Measurements from ENCODE around the gene GGNBP2.

Gene GGNBP2

DNA sequence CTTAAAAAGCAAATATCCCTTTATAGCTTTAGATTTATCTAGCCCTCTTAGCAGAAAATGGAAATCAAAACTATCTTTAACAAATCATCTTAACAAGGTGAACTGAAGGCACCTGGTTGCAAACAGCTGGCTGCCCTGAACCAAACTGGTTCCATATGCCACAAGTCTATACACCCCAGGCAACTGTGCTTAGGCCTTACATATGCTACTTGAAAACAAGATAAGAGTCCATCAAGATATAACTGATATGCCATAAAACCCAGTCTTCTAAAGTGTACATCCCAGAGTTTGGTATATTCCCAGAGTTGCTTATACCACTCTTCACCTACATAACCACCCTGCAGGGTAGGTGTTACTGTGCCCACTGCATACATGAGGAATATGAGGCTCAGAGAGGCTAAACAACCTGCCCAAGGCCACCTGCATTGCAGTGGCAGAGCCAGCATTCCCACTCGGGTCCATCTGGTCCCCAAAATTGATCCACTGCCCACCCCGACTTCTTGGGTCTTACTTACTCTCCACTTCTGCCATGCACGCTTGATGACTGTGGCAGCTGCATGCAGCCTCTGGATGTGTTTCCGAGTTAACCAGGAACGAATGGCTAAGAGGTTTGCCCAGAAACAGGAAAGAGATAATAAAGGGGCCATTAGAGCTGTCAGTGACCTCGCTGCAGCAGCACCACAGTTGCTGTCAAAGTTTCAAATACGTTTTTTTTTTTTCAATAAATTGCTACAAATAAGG is 46.0 kb upstream of the GGNBP2 start:
- Histone ChIP-seq H3K27ac (ENCODE audit: low read depth, low read length) (no peak overlapping the region), H3K79me1 (ENCODE audit: low read length) (no peaks in the 10 kb centered on the region), H3K4me3 (ENCODE audit: low read depth, low read length) (no peak overlapping the region), H3K18ac (ENCODE audit: low read length) (no peak overlapping the region), H3K23ac (ENCODE audit: low read length) (no peak overlapping the region), H3K79me2 (ENCODE audit: control insufficient read depth, insufficient read depth, low read length, poor library complexity) (no peaks in the 10 kb centered on the region), H2BK12ac (ENCODE audit: low read length) (no peak overlapping the region), H3K14ac (ENCODE audit: low read length) (no peak overlapping the region), H2BK5ac (ENCODE audit: low read depth, low read length, poor library complexity) (no peak overlapping the region), H3K27me3 (ENCODE audit: insufficient read depth, low read length) (no peaks in the 10 kb centered on the region), H2AFZ (ENCODE audit: insufficient read depth, low read length, poor library complexity) (no peak overlapping the region), H3K4ac (ENCODE audit: low read depth, low read length) (no peak overlapping the region), H4K91ac (ENCODE audit: low read depth, low read length) (no peak overlapping the region), H2AK5ac (ENCODE audit: low read length) (no peak overlapping the region), H4K12ac (ENCODE audit: low read depth, low read length) (no peak overlapping the region), H3K36me3 (ENCODE audit: control insufficient read depth in 1 of 2, insufficient read depth in 2 of 2, low read length in 2 of 2) (peaks cover 44 to 68% of the 10 kb centered on the region in 2 experiments), H4K8ac (ENCODE audit: low read depth, low read length) (no peak overlapping the region), H3K4me1 (ENCODE audit: control insufficient read depth in 1 of 2, insufficient read depth in 2 of 2, low read length in 2 of 2) (no peaks in the 10 kb centered on the region), H3K9ac (ENCODE audit: low read length) (no peak overlapping the region), H3K4me2 (ENCODE audit: low read length) (no peak overlapping the region), H2BK120ac (ENCODE audit: insufficient read depth, low read length, poor library complexity) (no peak overlapping the region), H3K9me3 (ENCODE audit: insufficient read depth, low read depth, low read length) (no peaks in the 10 kb centered on the region)
- no CpG with 5 or more reads among the region's 7 CpGs for WGBS (ENCODE audit: extremely low coverage, insufficient coverage, insufficient read length)
- DNase-seq = no peak

- no peak overlapping the region for H3K4me2 ChIP-seq (ENCODE audit: low read length)
- no peak overlapping the region for H2BK5ac ChIP-seq (ENCODE audit: low read depth, low read length, poor library complexity)
- no peak overlapping the region for H3K27ac ChIP-seq (ENCODE audit: low read depth, low read length)
These were observed 43.9 kb upstream of the GGNBP2 start for GRCh38 chr17:36500745-36501225.

DNA sequence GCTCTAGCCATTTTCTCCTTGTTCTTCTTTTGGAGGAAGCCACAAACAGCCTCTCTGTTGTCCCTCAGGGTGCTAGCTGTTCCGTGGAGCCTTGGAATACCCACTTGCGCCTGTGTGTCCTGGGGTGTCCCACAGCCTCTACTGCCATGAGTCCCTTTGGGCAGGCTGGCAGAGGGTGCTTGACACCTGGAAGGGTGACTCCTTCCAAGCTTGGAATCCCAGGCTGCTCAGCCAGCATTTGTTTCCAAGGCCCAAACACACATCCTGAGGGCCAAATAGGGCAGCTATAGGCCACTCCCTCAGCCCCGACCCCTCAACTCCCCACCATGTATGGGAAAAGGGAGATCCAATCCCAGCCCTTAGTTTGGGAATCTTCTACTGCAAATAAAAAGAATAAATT is 43.4 kb upstream of the GGNBP2 start:
- H3K4me3 ChIP-seq (ENCODE audit: low read depth, low read length) = no peak overlapping the region
- no peak overlapping the region for H4K12ac ChIP-seq (ENCODE audit: low read depth, low read length)
- no peak for DNase-seq
- H3K14ac ChIP-seq (ENCODE audit: low read length) = no peak overlapping the region
- H2BK5ac ChIP-seq (ENCODE audit: low read depth, low read length, poor library complexity) = no peak overlapping the region
- no peaks in the 10 kb centered on the region for H3K79me1 ChIP-seq (ENCODE audit: low read length)
- no peak overlapping the region for H2AK5ac ChIP-seq (ENCODE audit: low read length)
- H3K79me2 ChIP-seq (ENCODE audit: control insufficient read depth, insufficient read depth, low read length, poor library complexity) = no peaks in the 10 kb centered on the region
- no peak overlapping the region for H2BK120ac ChIP-seq (ENCODE audit: insufficient read depth, low read length, poor library complexity)
- H3K23ac ChIP-seq (ENCODE audit: low read length) = no peak overlapping the region
- no peak overlapping the region for H3K4me2 ChIP-seq (ENCODE audit: low read length)
- H3K9me3 ChIP-seq (ENCODE audit: insufficient read depth, low read depth, low read length) = no peaks in the 10 kb centered on the region
- H4K8ac ChIP-seq (ENCODE audit: low read depth, low read length) = no peak overlapping the region
- no peak overlapping the region for H3K27ac ChIP-seq (ENCODE audit: low read depth, low read length)
- H2BK12ac ChIP-seq (ENCODE audit: low read length) = no peak overlapping the region
- no peak overlapping the region for H2AFZ ChIP-seq (ENCODE audit: insufficient read depth, low read length, poor library complexity)
- H3K4ac ChIP-seq (ENCODE audit: low read depth, low read length) = no peak overlapping the region
- no CpG with 5 or more reads among the region's 3 CpGs for WGBS (ENCODE audit: extremely low coverage, insufficient coverage, insufficient read length)
- no peak overlapping the region for H3K9ac ChIP-seq (ENCODE audit: low read length)
- no peak overlapping the region for H4K91ac ChIP-seq (ENCODE audit: low read depth, low read length)
- H3K4me1 ChIP-seq (ENCODE audit: control insufficient read depth in 1 of 2, insufficient read depth in 2 of 2, low read length in 2 of 2) = no peaks in the 10 kb centered on the region
- no peak overlapping the region for H3K18ac ChIP-seq (ENCODE audit: low read length)
- H3K27me3 ChIP-seq (ENCODE audit: insufficient read depth, low read length) = no peaks in the 10 kb centered on the region
- H3K36me3 ChIP-seq (ENCODE audit: control insufficient read depth in 1 of 2, insufficient read depth in 2 of 2, low read length in 2 of 2) = peaks cover 57 to 74% of the 10 kb centered on the region in 2 experiments

More at GRCh38 chr17:36500745-36501225, 43.9 kb upstream of the GGNBP2 start:
- no peak overlapping the region for H3K4me3 ChIP-seq (ENCODE audit: low read depth, low read length)
- no peak overlapping the region for H4K8ac ChIP-seq (ENCODE audit: low read depth, low read length)
- H3K4ac ChIP-seq (ENCODE audit: low read depth, low read length) = no peak overlapping the region
- H3K27me3 ChIP-seq (ENCODE audit: insufficient read depth, low read length) = no peaks in the 10 kb centered on the region
- no peaks in the 10 kb centered on the region for H3K9me3 ChIP-seq (ENCODE audit: insufficient read depth, low read depth, low read length)
- no peak overlapping the region for H3K14ac ChIP-seq (ENCODE audit: low read length)
- no peak overlapping the region for H3K9ac ChIP-seq (ENCODE audit: low read length)
- no peak overlapping the region for H4K91ac ChIP-seq (ENCODE audit: low read depth, low read length)
- no peaks in the 10 kb centered on the region for H3K79me1 ChIP-seq (ENCODE audit: low read length)
- H2BK12ac ChIP-seq (ENCODE audit: low read length) = no peak overlapping the region
- H3K18ac ChIP-seq (ENCODE audit: low read length) = no peak overlapping the region
- no peak overlapping the region for H2AK5ac ChIP-seq (ENCODE audit: low read length)
- H3K23ac ChIP-seq (ENCODE audit: low read length) = no peak overlapping the region
- no peaks in the 10 kb centered on the region for H3K4me1 ChIP-seq (ENCODE audit: control insufficient read depth in 1 of 2, insufficient read depth in 2 of 2, low read length in 2 of 2)
- WGBS (ENCODE audit: extremely low coverage, insufficient coverage, insufficient read length) = no CpG with 5 or more reads among the region's 15 CpGs
- H4K12ac ChIP-seq (ENCODE audit: low read depth, low read length) = no peak overlapping the region
- H3K36me3 ChIP-seq (ENCODE audit: control insufficient read depth in 1 of 2, insufficient read depth in 2 of 2, low read length in 2 of 2) = peaks cover 57 to 74% of the 10 kb centered on the region in 2 experiments
- H2AFZ ChIP-seq (ENCODE audit: insufficient read depth, low read length, poor library complexity) = no peak overlapping the region
- H3K79me2 ChIP-seq (ENCODE audit: control insufficient read depth, insufficient read depth, low read length, poor library complexity) = no peaks in the 10 kb centered on the region
- H2BK120ac ChIP-seq (ENCODE audit: insufficient read depth, low read length, poor library complexity) = no peak overlapping the region
- no peak for DNase-seq

DNA sequence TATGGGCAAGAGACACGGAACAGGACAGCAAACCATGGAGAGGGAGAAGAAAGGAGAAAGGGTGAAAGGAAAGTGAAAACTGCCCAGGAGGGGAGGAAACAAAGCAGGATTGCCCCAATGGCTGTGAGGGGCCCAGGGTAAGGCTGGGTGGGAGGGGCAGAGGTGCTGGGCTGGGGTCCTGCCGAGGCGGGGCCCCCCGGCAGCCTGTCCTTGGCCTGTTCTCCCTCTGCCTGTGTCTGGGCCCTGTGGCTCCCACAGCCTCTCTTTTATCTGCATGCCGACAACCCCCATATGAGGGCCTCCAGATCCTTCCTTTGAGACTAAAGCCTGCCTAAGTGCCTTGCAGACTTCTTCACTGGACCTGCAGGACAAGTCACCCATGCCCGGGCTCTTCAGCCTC is 42.8 kb upstream of the GGNBP2 start:
- H3K4me1 ChIP-seq (ENCODE audit: control insufficient read depth in 1 of 2, insufficient read depth in 2 of 2, low read length in 2 of 2) = no peaks in the 10 kb centered on the region
- WGBS (ENCODE audit: extremely low coverage, insufficient coverage, insufficient read length) = no CpG with 5 or more reads among the region's 6 CpGs
- no peaks in the 10 kb centered on the region for H3K9me3 ChIP-seq (ENCODE audit: insufficient read depth, low read depth, low read length)
- H4K91ac ChIP-seq (ENCODE audit: low read depth, low read length) = no peak overlapping the region
- no peak overlapping the region for H3K18ac ChIP-seq (ENCODE audit: low read length)
- H3K27me3 ChIP-seq (ENCODE audit: insufficient read depth, low read length) = no peaks in the 10 kb centered on the region
- no peak overlapping the region for H2BK12ac ChIP-seq (ENCODE audit: low read length)
- DNase-seq = no peak
- H4K12ac ChIP-seq (ENCODE audit: low read depth, low read length) = no peak overlapping the region
- no peak overlapping the region for H3K9ac ChIP-seq (ENCODE audit: low read length)
- no peaks in the 10 kb centered on the region for H3K79me1 ChIP-seq (ENCODE audit: low read length)
- H2BK5ac ChIP-seq (ENCODE audit: low read depth, low read length, poor library complexity) = no peak overlapping the region
- no peaks in the 10 kb centered on the region for H3K79me2 ChIP-seq (ENCODE audit: control insufficient read depth, insufficient read depth, low read length, poor library complexity)
- no peak overlapping the region for H3K4me3 ChIP-seq (ENCODE audit: low read depth, low read length)
- no peak overlapping the region for H2BK120ac ChIP-seq (ENCODE audit: insufficient read depth, low read length, poor library complexity)
- H3K36me3 ChIP-seq (ENCODE audit: control insufficient read depth in 1 of 2, insufficient read depth in 2 of 2, low read length in 2 of 2) = peaks cover 63 to 76% of the 10 kb centered on the region in 2 experiments
- H3K27ac ChIP-seq (ENCODE audit: low read depth, low read length) = no peak overlapping the region
- no peak overlapping the region for H2AK5ac ChIP-seq (ENCODE audit: low read length)
- no peak overlapping the region for H3K4me2 ChIP-seq (ENCODE audit: low read length)
- H3K4ac ChIP-seq (ENCODE audit: low read depth, low read length) = no peak overlapping the region
- no peak overlapping the region for H4K8ac ChIP-seq (ENCODE audit: low read depth, low read length)
- no peak overlapping the region for H3K23ac ChIP-seq (ENCODE audit: low read length)
- H2AFZ ChIP-seq (ENCODE audit: insufficient read depth, low read length, poor library complexity) = no peak overlapping the region
- no peak overlapping the region for H3K14ac ChIP-seq (ENCODE audit: low read length)
